Suprapubic skin (tissue), 4 donors: Measurements from ENCODE around the gene PTPN14.

Experiments
- EP300 ChIP-seq: sonication (generic); formaldehyde crosslinking; IDR thresholded peaks from one replicate; pipeline ENCODE4 v1.6.1; 2017; ENCODE audit warnings: antibody characterized with exemption
- POLR2A ChIP-seq, 2 donors: fragments of 450-650 bp; IDR thresholded peaks; one replicate each; pipeline ENCODE4 v1.6.1; 2017; ENCODE audit warnings: antibody characterized with exemption in 2 of 2, mild to moderate bottlenecking in 2 of 2, moderate library complexity in 2 of 2
- POLR2AphosphoS5 ChIP-seq, 3 donors: sonication (generic); formaldehyde crosslinking; IDR thresholded peaks; one replicate each; pipeline ENCODE4 v1.6.1; 2017; ENCODE audit warnings: antibody characterized with exemption in 3 of 3
- TF ChIP-seq, protein P1 (sequence below), 2 donors: fragments of 200-600 bp in 1 of 2; fragments of 450-650 bp in 1 of 2; sonication (generic) in 1 of 2; IDR thresholded peaks; one replicate each; pipeline ENCODE4 v1.5.1; 2016 to 2019; ENCODE audit warnings: antibody characterized with exemption in 2 of 2, mild to moderate bottlenecking in 1 of 2, moderate library complexity in 1 of 2

DNA sequence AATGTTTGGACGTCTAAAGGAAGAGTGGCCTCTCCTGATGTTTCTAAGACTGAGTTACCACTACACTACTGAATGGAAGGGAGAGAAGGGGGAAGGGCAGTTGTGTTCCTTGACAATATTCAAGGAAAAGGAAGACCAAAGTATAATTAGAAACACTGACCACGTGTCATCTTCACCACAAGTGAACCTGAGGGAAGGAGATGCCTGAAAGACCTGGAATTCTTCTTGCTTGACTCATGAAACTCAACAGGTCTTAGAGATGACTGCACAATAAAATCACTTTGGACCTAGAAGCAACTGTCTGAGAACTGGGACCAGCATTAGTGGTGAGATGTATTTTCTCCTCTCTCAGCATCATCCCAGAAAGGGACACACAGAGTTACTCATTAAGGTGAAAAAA, 56.7 kb downstream of the PTPN14 start:
- no peak for TF ChIP-seq POLR2A (IDR thresholded peaks at IDR 0.05)
- TF ChIP-seq, protein P1, sequence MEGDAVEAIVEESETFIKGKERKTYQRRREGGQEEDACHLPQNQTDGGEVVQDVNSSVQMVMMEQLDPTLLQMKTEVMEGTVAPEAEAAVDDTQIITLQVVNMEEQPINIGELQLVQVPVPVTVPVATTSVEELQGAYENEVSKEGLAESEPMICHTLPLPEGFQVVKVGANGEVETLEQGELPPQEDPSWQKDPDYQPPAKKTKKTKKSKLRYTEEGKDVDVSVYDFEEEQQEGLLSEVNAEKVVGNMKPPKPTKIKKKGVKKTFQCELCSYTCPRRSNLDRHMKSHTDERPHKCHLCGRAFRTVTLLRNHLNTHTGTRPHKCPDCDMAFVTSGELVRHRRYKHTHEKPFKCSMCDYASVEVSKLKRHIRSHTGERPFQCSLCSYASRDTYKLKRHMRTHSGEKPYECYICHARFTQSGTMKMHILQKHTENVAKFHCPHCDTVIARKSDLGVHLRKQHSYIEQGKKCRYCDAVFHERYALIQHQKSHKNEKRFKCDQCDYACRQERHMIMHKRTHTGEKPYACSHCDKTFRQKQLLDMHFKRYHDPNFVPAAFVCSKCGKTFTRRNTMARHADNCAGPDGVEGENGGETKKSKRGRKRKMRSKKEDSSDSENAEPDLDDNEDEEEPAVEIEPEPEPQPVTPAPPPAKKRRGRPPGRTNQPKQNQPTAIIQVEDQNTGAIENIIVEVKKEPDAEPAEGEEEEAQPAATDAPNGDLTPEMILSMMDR (IDR thresholded peaks at IDR 0.05), result no peak
- TF ChIP-seq POLR2AphosphoS5 (IDR thresholded peaks at IDR 0.05), result no peak
- TF ChIP-seq EP300, result no peak
